GM11168 (cell line): Measurements from ENCODE around the gene OSBPL8.

Experiments
- in situ Hi-C: fragments of 300-500 bp; cut with MboI; formaldehyde crosslinking; loops from one replicate; pipeline ENCODE4 v1.12.0; 2022; ENCODE audit warnings: low sequenced_read_pairs; ENCODE audit not compliant: unreplicated experiment

The OSBPL8 gene, protein sequence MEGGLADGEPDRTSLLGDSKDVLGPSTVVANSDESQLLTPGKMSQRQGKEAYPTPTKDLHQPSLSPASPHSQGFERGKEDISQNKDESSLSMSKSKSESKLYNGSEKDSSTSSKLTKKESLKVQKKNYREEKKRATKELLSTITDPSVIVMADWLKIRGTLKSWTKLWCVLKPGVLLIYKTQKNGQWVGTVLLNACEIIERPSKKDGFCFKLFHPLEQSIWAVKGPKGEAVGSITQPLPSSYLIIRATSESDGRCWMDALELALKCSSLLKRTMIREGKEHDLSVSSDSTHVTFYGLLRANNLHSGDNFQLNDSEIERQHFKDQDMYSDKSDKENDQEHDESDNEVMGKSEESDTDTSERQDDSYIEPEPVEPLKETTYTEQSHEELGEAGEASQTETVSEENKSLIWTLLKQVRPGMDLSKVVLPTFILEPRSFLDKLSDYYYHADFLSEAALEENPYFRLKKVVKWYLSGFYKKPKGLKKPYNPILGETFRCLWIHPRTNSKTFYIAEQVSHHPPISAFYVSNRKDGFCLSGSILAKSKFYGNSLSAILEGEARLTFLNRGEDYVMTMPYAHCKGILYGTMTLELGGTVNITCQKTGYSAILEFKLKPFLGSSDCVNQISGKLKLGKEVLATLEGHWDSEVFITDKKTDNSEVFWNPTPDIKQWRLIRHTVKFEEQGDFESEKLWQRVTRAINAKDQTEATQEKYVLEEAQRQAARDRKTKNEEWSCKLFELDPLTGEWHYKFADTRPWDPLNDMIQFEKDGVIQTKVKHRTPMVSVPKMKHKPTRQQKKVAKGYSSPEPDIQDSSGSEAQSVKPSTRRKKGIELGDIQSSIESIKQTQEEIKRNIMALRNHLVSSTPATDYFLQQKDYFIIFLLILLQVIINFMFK

DNA sequence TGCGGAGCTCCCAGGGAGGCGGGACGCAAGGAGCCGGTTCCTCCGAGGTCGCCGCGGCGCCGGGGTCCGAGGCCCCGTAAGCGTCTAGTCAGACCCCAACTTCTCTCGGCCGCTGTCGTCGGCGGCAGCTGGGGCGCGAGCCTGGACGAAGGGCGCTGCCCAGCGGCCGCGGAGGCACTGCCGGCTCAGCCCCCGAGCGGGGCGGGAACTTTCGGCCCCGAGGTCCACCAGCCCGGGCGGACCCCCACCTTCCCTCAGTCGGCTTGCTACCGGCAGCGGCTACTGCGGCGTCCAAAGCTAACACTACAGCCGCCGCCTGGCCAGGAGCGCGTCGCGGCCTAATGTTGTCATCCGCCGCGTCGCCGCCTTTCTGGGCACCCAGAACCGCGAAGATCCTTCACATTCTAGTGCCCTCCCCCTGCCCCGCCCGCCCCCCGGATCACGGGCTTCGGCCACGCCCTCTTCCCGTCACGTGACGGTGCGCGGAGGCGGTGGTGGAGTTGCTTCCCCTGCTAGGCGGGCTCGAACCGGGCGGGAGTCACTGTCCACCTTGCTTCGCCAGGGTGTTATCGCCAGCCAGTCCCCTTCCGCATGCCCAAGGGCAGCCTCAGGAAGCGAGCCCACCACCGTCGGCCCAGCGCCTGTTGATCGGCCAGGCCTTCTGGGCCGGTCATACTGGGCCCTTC is at the start of gene OSBPL8:
TSS of gene OSBPL8 (minus strand) at position 372 of the 686 bp plus-strand sequence. CDS start 72,220 bp downstream, outside the sequence.
- in situ Hi-C loops: loop anchor here (25.0 kb wide), 1 partner anchor 472 kb away; the partner anchor contains the start of gene NAP1L1

DNA sequence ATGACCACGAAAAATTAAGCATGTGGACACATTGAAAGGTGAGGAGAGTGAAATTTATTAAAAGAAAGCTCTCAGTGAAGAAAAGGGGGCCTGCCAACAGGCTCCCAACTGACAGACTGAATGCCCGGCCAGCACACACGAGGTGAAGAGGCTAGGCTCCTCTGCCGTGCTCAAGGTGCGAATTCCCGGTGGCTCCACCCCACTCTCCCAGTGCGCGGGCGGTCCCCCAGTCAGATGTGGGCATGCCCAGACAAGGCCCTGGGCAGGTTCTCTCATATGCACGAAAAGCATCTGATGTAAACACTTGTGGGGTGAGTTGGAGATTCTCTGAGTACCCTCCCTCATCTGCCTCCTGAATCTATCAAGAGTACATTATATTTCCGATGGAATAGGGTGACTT is 48.5 kb upstream of the OSBPL8 start:
- in situ Hi-C loops: no loop called here

DNA sequence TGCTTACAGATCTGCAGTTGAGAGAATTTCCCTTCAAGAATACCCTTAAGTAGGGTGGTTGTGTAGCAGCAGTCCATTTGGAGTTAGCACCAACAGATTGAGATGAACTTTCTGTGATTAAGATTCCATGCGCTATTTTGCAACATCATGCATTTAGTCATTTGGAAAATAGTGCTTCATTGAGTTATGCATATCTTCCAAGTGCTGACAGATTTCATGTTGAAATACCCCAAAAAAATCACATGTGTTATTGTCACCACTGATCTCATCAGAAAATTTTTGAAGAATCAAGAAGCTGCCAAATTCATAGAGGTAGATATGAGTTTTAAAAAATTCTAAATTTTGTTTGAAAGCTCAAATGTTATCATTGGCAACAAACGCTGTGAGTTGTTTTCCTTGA is 35.5 kb upstream of the OSBPL8 start:
- in situ Hi-C loops: no loop called here

DNA sequence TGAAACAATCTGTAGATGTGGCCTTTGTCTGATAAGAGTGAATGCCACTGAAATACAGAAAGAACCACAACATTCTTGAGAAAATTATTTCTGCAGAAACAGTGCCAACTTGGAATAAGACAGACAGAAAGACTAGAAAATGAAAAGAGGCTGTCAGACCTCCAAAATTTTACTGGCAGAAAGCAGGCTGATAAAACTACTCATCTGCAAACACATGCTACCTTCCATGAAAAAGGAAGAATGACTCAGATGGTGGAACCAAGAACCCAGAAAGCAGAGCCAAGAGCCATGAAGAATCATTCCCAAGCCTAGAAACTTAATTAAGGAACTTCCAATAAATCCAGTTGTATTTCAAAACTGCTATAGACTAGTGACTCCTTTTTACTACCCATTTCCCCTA is 31.9 kb upstream of the OSBPL8 start:
- in situ Hi-C loops: no loop called here

DNA sequence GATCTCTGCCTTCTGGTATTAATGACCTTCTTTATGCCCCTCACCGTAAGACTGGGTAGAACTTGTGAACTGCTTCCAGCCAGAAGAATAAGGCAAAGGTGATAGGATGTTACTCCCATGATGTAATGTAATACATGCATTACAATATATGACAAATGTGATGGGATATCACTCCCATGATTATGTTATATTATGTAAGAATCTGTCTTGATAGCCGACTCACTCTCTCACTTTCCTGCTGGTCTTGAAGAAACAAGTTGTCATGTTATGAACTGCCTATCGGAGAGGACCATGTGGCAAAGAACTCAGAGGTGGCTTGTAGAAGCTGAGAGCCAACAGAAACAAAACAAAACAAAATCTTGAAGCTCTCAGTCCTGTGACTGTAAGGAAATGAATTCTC is 30.6 kb upstream of the OSBPL8 start:
- in situ Hi-C loops: no loop called here

DNA sequence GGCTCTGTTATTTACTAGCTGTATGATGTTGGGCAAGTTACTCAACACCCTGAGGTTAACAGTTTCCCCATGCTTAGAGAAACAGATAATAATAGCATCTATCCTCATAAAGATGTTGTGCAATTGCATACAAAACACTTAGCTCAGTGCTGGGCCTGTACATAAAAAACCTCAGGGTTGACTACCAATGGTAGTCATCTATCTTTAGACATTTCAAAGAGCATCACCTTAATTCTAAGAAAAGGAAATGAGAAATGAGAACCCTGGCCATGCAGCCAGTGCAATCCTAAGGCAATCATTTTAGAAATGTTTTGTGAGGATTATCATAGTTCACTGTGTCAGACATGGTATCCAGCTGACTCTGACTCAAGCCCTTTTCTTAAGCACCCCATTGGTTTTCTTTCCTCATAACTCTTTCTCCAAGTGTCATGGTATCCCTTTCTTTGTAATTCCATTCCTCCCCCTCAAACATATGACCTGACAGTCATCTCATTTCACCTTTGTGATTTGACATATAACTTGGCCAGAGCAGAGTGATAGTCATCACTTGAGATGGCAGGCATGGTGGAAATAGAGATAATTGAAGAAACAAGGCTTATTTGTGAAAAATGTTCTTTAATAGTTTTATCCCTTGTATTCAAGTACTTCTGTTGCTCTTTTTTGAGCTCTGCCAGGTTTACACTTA is 29.5 kb upstream of the OSBPL8 start:
- in situ Hi-C loops: no loop called here

DNA sequence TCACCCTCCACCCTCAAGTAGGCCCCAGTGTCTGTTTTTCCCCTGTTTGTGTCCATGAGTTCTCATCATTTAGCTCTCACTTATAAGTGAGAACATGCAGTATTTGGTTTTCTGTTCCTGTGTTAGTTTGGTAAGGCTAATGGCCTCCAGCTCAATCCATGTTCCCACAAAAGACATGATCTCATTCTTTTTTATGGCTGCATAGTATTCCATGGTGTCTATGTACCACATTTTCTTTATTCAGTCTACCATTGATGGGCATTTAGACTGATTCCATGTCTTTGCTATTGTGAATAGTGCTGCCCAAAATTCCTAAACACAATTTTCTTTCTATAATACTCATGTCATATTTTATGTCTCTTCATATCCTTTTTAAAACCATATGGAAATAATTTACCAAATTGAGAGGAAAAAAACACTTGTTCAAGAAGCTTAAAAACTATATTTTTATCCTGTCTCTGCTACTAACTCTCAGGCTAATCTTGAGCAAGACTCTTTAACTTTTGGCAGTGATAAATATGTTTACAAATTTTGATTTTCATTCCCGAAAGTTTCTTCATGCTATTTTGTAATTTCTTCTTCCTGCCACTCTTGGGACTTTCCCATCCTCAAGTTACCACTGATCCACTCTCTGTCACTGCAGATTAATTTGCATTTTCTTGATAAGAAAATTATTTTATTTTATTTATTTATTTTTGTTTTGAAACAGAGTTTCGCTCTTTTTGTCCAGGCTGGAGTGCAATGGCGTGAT is 28.0 kb upstream of the OSBPL8 start:
- in situ Hi-C loops: no loop called here

DNA sequence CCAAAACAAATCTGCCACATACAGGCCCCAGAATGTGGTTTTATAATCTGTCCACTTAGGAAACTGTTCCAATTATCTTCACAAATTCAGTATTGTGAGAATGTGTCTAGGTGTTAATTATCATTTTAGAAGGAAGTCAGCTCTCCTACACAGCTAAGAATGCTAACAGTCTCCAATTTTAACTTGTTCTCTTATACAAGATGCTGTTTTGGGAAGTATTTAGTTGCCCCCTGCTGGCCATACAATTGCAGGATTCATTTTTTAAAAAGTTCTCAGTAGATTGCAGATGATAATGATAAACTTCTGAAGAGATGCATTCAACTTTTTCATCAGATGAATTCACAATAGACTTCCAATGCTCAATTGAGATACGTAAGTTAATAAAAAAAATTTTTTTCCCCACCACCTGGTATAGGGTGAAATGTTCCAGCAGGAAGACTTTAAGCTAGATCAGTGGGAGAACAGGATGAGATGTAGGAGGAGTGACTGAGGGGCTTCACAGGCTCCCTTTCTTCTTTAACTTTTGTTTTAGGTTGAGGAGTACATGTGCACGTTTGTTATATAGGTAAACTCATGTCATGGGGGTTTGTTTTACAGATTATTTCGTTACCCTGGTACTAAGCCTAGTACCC is 27.3 kb upstream of the OSBPL8 start:
- in situ Hi-C loops: no loop called here

DNA sequence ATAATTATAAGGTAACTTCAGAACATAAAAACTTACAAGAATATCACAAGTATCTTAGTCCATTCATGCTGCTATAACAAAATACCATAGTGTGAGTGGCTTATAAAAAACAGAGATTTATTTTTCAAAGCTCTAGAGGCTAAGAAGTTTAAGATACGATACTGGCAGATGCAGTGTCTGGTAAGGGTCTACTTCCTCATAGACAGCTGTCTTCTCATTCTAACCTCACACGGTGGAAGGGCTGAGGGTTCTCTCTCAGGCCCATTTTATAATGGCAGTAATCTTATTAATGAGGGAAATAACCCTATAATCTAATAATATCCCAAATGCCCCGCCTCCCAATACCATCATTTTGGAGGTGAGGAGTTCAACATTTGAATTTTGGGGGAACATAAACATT is 23.7 kb upstream of the OSBPL8 start:
- in situ Hi-C loops: no loop called here

DNA sequence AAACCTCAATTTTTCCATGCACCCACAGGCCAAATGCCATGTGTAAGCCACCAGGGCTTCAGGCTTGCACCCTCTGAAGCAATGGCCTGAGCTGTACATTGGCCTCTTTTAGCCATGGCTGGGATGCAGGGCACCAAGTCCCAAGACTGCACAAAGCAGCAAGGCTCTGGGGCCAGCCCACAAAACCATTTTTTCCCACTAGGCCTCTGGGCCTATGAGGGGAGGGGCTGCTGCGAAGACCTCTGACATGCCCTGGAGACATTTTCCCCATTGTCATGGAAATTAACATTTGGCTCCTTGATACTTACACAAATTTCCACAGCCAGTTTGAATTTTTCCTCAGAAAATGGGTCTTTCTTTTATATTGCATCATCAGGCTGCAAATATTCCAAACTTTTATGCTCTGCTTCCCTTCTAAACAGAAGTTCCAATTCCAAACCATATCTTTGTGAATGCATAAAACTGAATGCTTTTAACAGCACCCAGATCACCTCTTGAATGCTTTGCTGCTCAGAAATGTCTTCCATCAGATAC is 14.3 kb upstream of the OSBPL8 start:
- in situ Hi-C loops: loop anchor here (25.0 kb wide), 1 partner anchor 487 kb away; the partner anchor contains the start of gene NAP1L1

DNA sequence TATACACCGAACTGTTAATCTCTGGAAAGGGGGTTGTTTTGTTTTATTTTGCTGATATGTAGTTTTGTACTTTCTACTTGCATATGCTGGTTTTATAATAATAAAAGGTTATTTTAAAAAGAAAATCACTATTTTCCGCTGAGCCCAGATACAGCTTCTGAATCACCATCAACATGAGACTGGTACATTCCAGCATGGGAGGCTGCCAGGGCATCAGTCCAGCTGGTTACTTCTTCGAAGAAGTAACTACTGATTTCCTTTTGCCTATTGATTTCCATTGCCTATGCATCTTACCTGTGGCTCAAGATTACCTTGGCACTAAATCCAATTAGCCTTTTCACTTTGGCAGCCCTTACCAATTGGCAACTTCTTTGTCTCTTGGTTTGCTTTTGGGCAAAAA is 11.7 kb upstream of the OSBPL8 start:
- in situ Hi-C loops: loop anchor here (25.0 kb wide), 1 partner anchor 484 kb away; the partner anchor contains the start of gene NAP1L1

DNA sequence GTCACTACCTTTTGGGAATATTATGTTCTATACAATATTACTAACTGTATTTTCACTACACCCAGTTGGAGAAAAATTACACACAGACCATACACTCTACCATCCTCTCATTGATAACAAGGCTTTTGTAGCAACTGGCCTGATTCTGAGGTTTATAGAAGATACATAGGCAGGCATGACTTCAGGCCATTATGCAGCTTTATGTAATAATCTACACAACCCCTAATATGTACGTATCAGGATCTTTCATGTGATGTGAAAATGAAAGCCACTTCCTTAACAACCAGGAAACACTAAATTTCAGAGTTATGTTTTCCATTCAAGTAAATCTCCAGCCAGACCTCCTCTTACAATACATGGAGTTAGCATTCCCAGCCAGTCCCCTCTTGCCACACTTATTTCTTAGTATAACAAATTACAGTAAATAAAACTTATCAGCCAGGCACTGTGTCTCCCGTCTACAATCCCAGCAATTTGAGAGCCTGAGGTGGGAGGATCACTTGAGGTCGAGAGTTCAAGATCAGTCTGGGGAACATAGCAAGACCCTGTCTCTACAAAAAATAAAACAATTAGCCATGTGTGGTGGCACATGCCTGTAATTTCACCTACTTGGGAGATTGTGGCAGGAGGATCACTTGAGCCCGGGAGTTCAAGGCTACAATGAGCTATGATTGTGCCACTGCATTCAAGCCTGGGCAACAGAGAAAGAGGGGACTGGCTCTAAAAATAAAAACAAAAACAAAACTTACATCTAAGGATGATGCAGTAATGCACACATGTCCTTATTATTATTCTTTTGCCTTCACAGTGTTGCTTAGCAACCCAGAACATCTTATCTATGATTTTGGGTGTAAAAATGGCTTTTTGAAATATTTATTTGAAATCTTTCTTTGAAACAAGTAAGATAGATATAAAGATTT is 10.4 kb upstream of the OSBPL8 start:
- in situ Hi-C loops: loop anchor here (25.0 kb wide), 1 partner anchor 483 kb away; the partner anchor contains the start of gene NAP1L1

DNA sequence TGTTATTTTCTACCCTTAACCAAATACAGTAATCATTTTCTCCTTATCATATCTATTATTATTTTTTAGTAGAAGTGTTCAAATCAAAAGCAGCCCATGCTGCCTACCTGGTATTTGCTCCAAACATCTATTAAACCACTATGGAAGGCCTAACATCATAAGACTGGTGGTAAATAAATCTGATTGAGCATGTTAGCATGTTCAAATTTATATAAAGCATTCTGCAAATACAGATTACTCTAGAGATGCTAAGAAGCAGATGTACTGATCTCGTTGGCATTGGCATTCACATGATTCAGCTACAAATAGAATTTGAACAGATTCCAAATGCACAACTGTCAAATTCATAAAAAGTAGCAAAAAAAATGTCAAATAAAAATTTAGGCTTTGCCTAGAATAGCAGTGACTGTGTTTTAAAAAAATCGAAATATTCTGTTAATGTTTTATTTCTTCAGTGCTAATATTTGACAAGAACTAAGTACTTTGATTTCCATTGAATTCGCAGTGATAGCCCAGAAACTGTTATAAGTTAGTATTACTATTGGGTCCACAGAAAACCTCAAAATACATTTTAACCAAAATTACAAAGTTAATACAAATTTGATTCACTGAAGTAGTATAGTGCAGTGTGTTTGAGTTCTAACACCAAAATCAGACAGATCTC is 9.4 kb upstream of the OSBPL8 start:
- in situ Hi-C loops: loop anchor here (25.0 kb wide), 1 partner anchor 482 kb away; the partner anchor contains the start of gene NAP1L1

DNA sequence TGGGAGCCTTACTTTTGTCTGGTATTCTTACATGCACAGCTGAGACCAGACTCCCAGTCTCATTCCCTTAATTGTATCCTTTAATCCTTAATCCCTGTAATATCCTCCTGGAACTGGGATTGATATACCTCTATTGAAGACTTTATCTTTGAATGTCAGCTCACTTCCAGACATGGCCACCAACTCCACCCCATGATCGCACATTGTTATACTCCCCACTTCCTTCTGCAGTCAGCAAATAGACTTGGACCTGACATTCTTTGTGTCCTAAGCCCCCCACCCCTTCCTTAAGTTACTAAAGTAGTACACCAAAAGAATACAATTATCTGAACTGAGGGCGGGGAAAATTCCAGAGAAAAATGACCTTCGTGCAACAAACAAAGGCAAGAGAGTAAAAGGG is 8.6 kb upstream of the OSBPL8 start:
- in situ Hi-C loops: loop anchor here (25.0 kb wide), 1 partner anchor 481 kb away; the partner anchor contains the start of gene NAP1L1

DNA sequence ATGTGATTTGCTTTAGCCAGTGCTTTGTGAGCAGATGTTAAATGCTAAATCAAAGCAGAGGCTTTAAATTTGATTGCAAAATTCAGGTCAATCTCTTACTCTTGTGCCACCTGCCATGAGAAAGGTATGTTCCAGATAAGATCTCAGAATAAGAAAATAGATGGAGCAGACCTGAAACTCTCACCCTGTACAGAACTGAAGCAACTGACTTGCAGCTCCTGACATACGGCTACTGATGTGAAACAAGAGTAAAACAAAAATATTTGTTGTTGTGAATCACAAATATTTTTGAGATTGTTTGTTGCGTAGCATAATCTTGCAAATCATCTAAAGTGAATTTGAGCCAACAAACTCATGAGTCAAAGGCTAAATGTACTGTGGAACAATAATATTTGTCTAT is 3.5 kb upstream of the OSBPL8 start:
- in situ Hi-C loops: loop anchor here (25.0 kb wide), 1 partner anchor 476 kb away; the partner anchor contains the start of gene NAP1L1

DNA sequence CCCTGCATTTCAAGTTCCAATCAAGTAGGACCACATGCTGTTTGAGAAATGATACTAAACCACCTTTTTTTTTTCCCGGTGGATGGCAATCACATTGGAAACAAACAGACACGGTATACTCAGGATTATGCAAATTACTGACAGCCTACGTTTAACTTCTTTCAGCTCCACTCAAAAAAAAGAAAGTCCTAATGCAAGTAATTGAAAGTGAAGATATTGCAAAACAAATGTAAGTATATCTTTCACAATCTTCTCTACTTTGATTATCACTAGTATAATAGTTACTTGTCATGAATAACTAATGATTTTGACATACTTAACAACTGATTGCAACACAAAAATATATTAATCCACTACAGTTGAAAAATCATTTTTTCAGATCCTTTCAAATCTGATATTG is 2.6 kb upstream of the OSBPL8 start:
- in situ Hi-C loops: loop anchor here (25.0 kb wide), 1 partner anchor 475 kb away; the partner anchor contains the start of gene NAP1L1
